Stimulated activated CD4-positive, alpha-beta T cell treated with anti-CD3 and anti-CD28 coated beads, TNF-alpha, amount 100 ng/mL, for 4 hours (primary cell): ENCODE data around the gene SLC6A18.
"Not testable (repeated sequence)": the region's sequence is repeated elsewhere in the genome, so short reads cannot be mapped to it uniquely, and the experiment has no call there.

ENCODE experiments used
- DNase-seq, 3 experiments: peaks; one replicate each; pipeline ENCODE4 v3.0.0-alpha.2; 2020; ENCODE audit warnings: low read depth in 3 of 3

Gene SLC6A18

GRCh38 chr5:1290956-1291355, 65.8 kb downstream of the SLC6A18 start:
- not testable (repeated sequence) for DNase-seq

GRCh38 chr5:1291611-1292080, 66.5 kb downstream of the SLC6A18 start:
- no peak for DNase-seq

- no peak for DNase-seq
These were observed 67.0 kb downstream of the SLC6A18 start for GRCh38 chr5:1292139-1292538.

- no peak for DNase-seq
These were observed 67.8 kb downstream of the SLC6A18 start for GRCh38 chr5:1292846-1293415.

- no peak for DNase-seq
These were observed 68.4 kb downstream of the SLC6A18 start for GRCh38 chr5:1293416-1294205.

GRCh38 chr5:1294206-1294834, 69.1 kb downstream of the SLC6A18 start:
- no peak for DNase-seq

GRCh38 chr5:1294835-1295649, 69.9 kb downstream of the SLC6A18 start, which contains the start of gene TERT:
Gene TERT (minus strand): TSS chr5:1295068. CDS start chr5:1294989, 79 bp downstream.
- DNase-seq, result peak; percentile 79 to 89 (median 86)

GRCh38 chr5:1295650-1296037, 70.5 kb downstream of the SLC6A18 start:
- DNase-seq, result no peak
